Mesendoderm (in vitro differentiated cells): ENCODE results near the gene RRAS2.
"Not testable (repeated sequence)": the region's sequence is repeated elsewhere in the genome, so short reads cannot be mapped to it uniquely, and the experiment has no call there.

ENCODE experiments used
- DNase-seq: peaks from one replicate; pipeline ENCODE4 v3.0.0; 2013
- H2AK5ac ChIP-seq: 2 replicates; pipeline ENCODE4 v1.6.1; 2013; ENCODE audit warnings: low read length, inconsistent platforms
- H2BK120ac ChIP-seq: 2 replicates; pipeline ENCODE4 v1.6.1; 2013; ENCODE audit warnings: low read depth, mild to moderate bottlenecking, low read length, moderate library complexity, mixed read lengths
- H2BK15ac ChIP-seq: replicated peaks from 2 replicates; pipeline ENCODE4 v1.6.1; 2013; ENCODE audit warnings: low read depth, mild to moderate bottlenecking, moderate library complexity
- H2BK5ac ChIP-seq: 2 replicates; pipeline ENCODE4 v1.6.1; 2013; ENCODE audit warnings: low read length, inconsistent platforms
- H3K18ac ChIP-seq: 2 replicates; pipeline ENCODE4 v1.6.1; 2013; ENCODE audit warnings: mild to moderate bottlenecking, low read length, mixed read lengths
- H3K23ac ChIP-seq: one replicate; pipeline ENCODE4 v1.6.1; 2013; ENCODE audit warnings: low read length
- H3K27ac ChIP-seq: 2 replicates; pipeline ENCODE4 v1.5.1; 2013; ENCODE audit warnings: low read depth, mild to moderate bottlenecking, inconsistent platforms, low read length, moderate library complexity
- H3K27me3 ChIP-seq: 2 replicates; pipeline ENCODE4 v1.6.1; 2013; ENCODE audit warnings: low read length, control low read depth, mild to moderate bottlenecking, inconsistent platforms; ENCODE audit not compliant: insufficient read depth, poor library complexity
- H3K36me3 ChIP-seq: 2 replicates; pipeline ENCODE4 v1.6.1; 2013; ENCODE audit warnings: low read length, inconsistent platforms; ENCODE audit not compliant: control insufficient read depth, insufficient read depth
- H3K4ac ChIP-seq: one replicate; pipeline ENCODE4 v1.6.1; 2013; ENCODE audit warnings: low read depth, mild to moderate bottlenecking, low read length, moderate library complexity
- H3K4me1 ChIP-seq: 2 replicates; pipeline ENCODE4 v1.6.1; 2013; ENCODE audit warnings: low read depth, low read length, inconsistent platforms; ENCODE audit not compliant: control insufficient read depth
- H3K4me2 ChIP-seq: 2 replicates; pipeline ENCODE4 v1.6.1; 2013; ENCODE audit warnings: low read length
- H3K4me3 ChIP-seq: 2 replicates; pipeline ENCODE4 v1.5.1; 2013; ENCODE audit warnings: mild to moderate bottlenecking, low read length
- H3K56ac ChIP-seq: one replicate; pipeline ENCODE4 v1.6.1; 2013; ENCODE audit warnings: low read length
- H3K79me1 ChIP-seq: 2 replicates; pipeline ENCODE4 v1.6.1; 2013; ENCODE audit warnings: low read length, inconsistent platforms
- H3K79me2 ChIP-seq: 2 replicates; pipeline ENCODE4 v1.6.1; 2013; ENCODE audit warnings: mild to moderate bottlenecking, low read length; ENCODE audit not compliant: control insufficient read depth, insufficient read depth
- H3K9ac ChIP-seq: 2 replicates; pipeline ENCODE4 v1.6.1; 2013; ENCODE audit warnings: low read length, inconsistent platforms
- H4K5ac ChIP-seq: one replicate; pipeline ENCODE4 v1.6.1; 2013; ENCODE audit warnings: low read length
- H4K8ac ChIP-seq: one replicate; pipeline ENCODE4 v1.6.1; 2013; ENCODE audit warnings: low read depth, mild to moderate bottlenecking, control low read depth, low read length, moderate library complexity
- WGBS: extraction: QIAGEN DNeasy Blood & Tissue Kit; methylation state at CpG from one replicate; pipeline ENCODE4 v1.1.7; 2013; ENCODE audit warnings: low lambda C conversion rate, missing lambda C conversion rate; ENCODE audit not compliant: insufficient coverage; ENCODE audit errors: extremely low coverage; 5-methylcytosine and 5-hydroxymethylcytosine counted together

The RRAS2 gene

DNA sequence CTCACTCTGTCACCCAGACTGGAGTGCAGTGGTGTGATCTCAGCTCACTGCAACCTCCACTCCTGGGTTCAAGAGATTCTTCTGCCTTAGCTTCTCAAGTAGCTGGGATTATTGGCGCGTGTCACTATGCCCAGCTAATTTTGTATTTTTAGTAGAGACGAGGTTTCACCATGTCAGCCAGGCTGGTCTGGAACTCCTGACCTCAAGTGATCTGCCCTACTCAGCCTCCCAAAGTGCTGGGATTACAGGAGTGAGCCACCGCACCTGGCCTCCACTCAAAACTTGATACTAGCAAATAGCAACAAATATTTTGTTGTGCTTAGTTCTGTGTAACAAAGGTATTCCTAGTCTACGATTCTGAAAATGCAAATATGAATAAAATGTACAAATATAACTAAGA lies 14.0 kb downstream of the RRAS2 start:
- H3K4me1 ChIP-seq, H3K4me3 ChIP-seq, H3K18ac ChIP-seq, H4K8ac ChIP-seq, H3K4me2 ChIP-seq, H3K4ac ChIP-seq, H3K36me3 ChIP-seq, H2AK5ac ChIP-seq, H3K23ac ChIP-seq, H3K27me3 ChIP-seq, H3K79me1 ChIP-seq, H2BK15ac ChIP-seq, H4K5ac ChIP-seq, H3K9ac ChIP-seq, H2BK5ac ChIP-seq, H3K27ac ChIP-seq, H3K56ac ChIP-seq, DNase-seq, H2BK120ac ChIP-seq: not testable (repeated sequence)
- WGBS: no CpG with 5 or more reads among the region's 5 CpGs
- H3K79me2 ChIP-seq: peaks cover 71% of the 10 kb centered on the region

DNA sequence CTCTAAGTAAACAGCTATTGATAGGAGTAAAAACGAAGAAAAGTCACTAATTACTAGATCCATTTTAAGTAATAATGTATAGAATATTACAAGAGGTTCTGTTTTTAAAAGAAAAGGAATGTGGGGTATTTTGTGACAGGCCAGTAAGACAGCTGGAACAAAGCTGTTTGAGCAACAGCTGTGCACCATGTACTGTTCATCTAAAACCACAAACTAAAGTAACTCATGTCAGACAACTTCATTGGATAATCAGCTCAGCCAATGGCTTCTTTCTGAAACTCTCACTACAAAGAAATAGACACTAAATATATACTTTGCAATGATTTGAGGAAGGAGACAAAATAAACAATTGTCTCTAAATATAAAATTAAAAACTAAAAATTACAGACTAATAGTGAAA lies 16.1 kb downstream of the RRAS2 start:
- Histone ChIP-seq H3K23ac (no peak overlapping the region), H3K27me3 (no peaks in the 10 kb centered on the region), H2BK15ac (no peak overlapping the region), H3K18ac (no peak overlapping the region), H3K9ac (no peak overlapping the region), H3K79me1 (no peaks in the 10 kb centered on the region), H3K79me2 (peaks cover 74% of the 10 kb centered on the region), H3K4me3 (no peak overlapping the region), H4K8ac (no peak overlapping the region), H3K4ac (no peak overlapping the region), H3K56ac (no peak overlapping the region), H2BK5ac (no peak overlapping the region), H3K4me1 (peaks cover 2% of the 10 kb centered on the region), H2AK5ac (no peak overlapping the region), H2BK120ac (no peak overlapping the region), H4K5ac (no peak overlapping the region), H3K27ac (no peak overlapping the region), H3K4me2 (no peak overlapping the region), H3K36me3 (no peaks in the 10 kb centered on the region)
- no CpG with 5 or more reads among the region's 1 CpG for WGBS
- no peak for DNase-seq

DNA sequence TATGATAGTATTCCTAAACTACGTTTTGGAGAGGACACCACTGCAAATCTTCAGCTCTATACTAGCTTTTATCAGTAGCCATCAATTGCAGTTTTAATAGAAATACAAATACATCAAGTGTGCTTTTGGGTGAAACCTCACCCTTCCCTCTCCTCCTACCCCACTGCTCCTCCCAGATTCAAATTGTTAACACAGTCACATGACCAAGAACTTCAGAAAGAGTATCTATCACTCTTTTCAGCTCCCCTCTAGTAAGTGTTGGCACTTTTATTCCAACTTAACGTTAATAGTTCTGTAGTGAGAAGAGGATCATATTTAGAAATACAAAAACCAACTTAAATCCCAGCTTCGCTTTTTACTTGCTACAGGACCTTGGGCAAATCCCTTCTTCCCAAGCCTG lies 17.0 kb downstream of the RRAS2 start:
- no CpG with 5 or more reads among the region's 3 CpGs for WGBS
- Histone ChIP-seq H3K56ac (no peak overlapping the region), H3K79me1 (no peaks in the 10 kb centered on the region), H2BK15ac (no peak overlapping the region), H2BK5ac (no peak overlapping the region), H4K8ac (no peak overlapping the region), H3K4me2 (no peak overlapping the region), H2BK120ac (no peak overlapping the region), H3K4me3 (no peak overlapping the region), H2AK5ac (no peak overlapping the region), H3K27ac (no peak overlapping the region), H3K4ac (no peak overlapping the region), H3K79me2 (peaks cover 74% of the 10 kb centered on the region), H3K18ac (no peak overlapping the region), H3K4me1 (peaks cover 2% of the 10 kb centered on the region), H4K5ac (no peak overlapping the region), H3K23ac (no peak overlapping the region), H3K9ac (no peak overlapping the region), H3K36me3 (no peaks in the 10 kb centered on the region), H3K27me3 (no peaks in the 10 kb centered on the region)
- DNase-seq: peak; percentile 39

DNA sequence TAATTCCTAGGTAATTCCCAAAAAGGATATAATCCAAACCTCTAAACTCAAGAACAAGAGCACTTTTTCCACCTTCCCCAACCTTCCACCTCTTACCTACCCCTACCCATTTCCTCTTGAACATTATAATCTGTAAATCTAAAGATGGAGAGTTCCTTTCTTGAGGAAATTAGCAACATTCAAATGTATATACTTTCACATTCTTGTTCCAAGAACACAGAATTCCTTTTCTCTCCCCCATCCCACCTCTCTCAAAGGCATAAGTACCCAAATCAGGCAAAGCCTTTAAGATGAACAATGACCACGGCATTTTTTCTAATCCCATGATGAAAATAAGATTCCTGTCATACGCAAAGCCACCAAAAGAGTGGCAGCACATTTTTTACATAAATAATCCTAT lies 18.3 kb downstream of the RRAS2 start:
- peak overlapping the region; percentile 10 for H3K56ac ChIP-seq
- peaks cover 5% of the 10 kb centered on the region for H3K4me1 ChIP-seq
- no peak overlapping the region for H4K5ac ChIP-seq
- H2AK5ac ChIP-seq: no peak overlapping the region
- peak overlapping the region; percentile 64 for H3K27ac ChIP-seq
- H2BK120ac ChIP-seq: no peak overlapping the region
- H4K8ac ChIP-seq: no peak overlapping the region
- H3K23ac ChIP-seq: no peak overlapping the region
- no CpG with 5 or more reads among the region's 2 CpGs for WGBS
- peak overlapping the region; percentile 7 for H3K9ac ChIP-seq
- DNase-seq: peak; percentile 84
- no peaks in the 10 kb centered on the region for H3K27me3 ChIP-seq
- no peak overlapping the region for H3K4ac ChIP-seq
- peaks cover 2% of the 10 kb centered on the region for H3K79me1 ChIP-seq
- H3K4me2 ChIP-seq: no peak overlapping the region
- H3K18ac ChIP-seq: no peak overlapping the region
- no peak overlapping the region for H3K4me3 ChIP-seq
- H2BK15ac ChIP-seq: no peak overlapping the region
- peaks cover 79% of the 10 kb centered on the region for H3K79me2 ChIP-seq
- H3K36me3 ChIP-seq: no peaks in the 10 kb centered on the region
- no peak overlapping the region for H2BK5ac ChIP-seq

DNA sequence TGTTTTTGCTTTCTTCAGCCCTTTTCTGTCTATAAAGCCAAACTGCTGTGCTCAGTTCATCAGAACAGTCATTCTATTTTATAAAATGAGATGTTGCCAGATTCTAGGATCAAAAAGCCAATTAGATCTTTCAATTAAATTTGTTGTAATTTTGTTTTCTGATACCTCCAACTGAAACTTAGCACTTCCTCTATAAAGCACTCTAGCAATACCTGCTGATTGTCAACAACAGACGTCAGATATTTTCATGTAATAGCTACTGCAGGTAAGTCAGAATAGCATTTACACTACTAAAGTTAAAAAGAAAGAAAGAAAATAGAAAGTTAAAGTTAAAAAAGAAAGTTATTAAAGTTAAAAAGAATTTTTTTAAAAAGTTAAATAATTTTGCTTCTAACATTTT lies 19.6 kb downstream of the RRAS2 start:
- Histone ChIP-seq H3K4ac (no peak overlapping the region), H3K4me3 (no peak overlapping the region), H3K36me3 (no peaks in the 10 kb centered on the region), H2BK15ac (no peak overlapping the region), H3K9ac (no peak overlapping the region), H3K23ac (no peak overlapping the region), H3K56ac (no peak overlapping the region), H3K79me1 (peaks cover 3% of the 10 kb centered on the region), H3K27ac (no peak overlapping the region), H4K5ac (no peak overlapping the region), H3K4me2 (no peak overlapping the region), H4K8ac (no peak overlapping the region), H3K18ac (no peak overlapping the region), H2BK5ac (no peak overlapping the region), H3K4me1 (peaks cover 7% of the 10 kb centered on the region), H2AK5ac (no peak overlapping the region), H3K79me2 (peaks cover 78% of the 10 kb centered on the region), H3K27me3 (no peaks in the 10 kb centered on the region), H2BK120ac (no peak overlapping the region)
- no CpG with 5 or more reads among the region's 1 CpG for WGBS
- DNase-seq: no peak
